Central memory CD8-positive, alpha-beta T cell (primary cell): Measurements from ENCODE around the gene CENPH.
"Not testable (repeated sequence)": the region's sequence is repeated elsewhere in the genome, so short reads cannot be mapped to it uniquely, and the experiment has no call there.

Experiments
- ATAC-seq: fragments of 150-1000 bp; cut with Tn5 transposase; replicated peaks from 2 replicates; pipeline ENCODE4 v1.10.0; 2022; ENCODE audit warnings: mild to moderate bottlenecking, moderate FRiP score, moderate number of reproducible peaks; ENCODE audit not compliant: poor library complexity, severe bottlenecking; ENCODE audit errors: extremely low read depth
- DNase-seq, 2 donors: peaks; one replicate each; pipeline ENCODE4 v3.0.0; 2021; ENCODE audit warnings: low spot score in 2 of 2
- H3K27ac Mint-ChIP-seq: one replicate; pipeline ENCODE4 v1.8.0; 2022; ENCODE audit warnings: low read depth, mild to moderate bottlenecking, moderate library complexity, mixed read lengths
- H3K27me3 Mint-ChIP-seq: one replicate; pipeline ENCODE4 v1.8.0; 2022; ENCODE audit warnings: mixed read lengths
- H3K36me3 Mint-ChIP-seq: one replicate; pipeline ENCODE4 v1.8.0; 2022; ENCODE audit warnings: mild to moderate bottlenecking, moderate library complexity, mixed read lengths; ENCODE audit not compliant: insufficient read depth
- H3K4me1 Mint-ChIP-seq: one replicate; pipeline ENCODE4 v1.8.0; 2022; ENCODE audit warnings: mixed read lengths
- H3K4me3 Mint-ChIP-seq: one replicate; pipeline ENCODE4 v1.8.0; 2022; ENCODE audit warnings: mild to moderate bottlenecking, moderate library complexity, mixed read lengths
- H3K9me3 Mint-ChIP-seq: one replicate; pipeline ENCODE4 v1.8.0; 2022; ENCODE audit warnings: mixed read lengths

CENPH gene

DNA sequence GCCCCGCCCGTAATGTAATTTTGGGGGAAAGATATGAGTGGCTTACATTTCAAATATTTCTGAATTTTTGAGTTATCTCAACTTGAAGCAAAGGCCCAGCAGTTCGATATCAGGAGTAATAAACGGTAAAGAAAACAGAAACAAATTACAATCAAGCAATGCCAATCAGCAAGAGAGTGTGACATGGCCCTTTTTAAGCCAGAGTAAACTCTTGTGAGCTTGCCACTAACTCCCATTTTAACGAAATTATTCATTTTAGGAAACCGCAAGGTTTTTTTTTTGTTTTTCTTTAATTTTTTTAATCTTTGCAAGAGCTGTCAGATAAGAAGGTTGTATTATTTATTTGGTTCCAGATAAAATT is 27.7 kb downstream of the CENPH start:
- Mint-ChIP-seq H3K4me3 (peak overlapping the region; percentile 100), H3K27me3 (no peaks in the 10 kb centered on the region), H3K9me3 (no peaks in the 10 kb centered on the region), H3K4me1 (peaks cover 22% of the 10 kb centered on the region), H3K36me3 (peaks cover 10% of the 10 kb centered on the region), H3K27ac (peak overlapping the region; percentile 98)
- no peak for DNase-seq
- ATAC-seq: no peak

DNA sequence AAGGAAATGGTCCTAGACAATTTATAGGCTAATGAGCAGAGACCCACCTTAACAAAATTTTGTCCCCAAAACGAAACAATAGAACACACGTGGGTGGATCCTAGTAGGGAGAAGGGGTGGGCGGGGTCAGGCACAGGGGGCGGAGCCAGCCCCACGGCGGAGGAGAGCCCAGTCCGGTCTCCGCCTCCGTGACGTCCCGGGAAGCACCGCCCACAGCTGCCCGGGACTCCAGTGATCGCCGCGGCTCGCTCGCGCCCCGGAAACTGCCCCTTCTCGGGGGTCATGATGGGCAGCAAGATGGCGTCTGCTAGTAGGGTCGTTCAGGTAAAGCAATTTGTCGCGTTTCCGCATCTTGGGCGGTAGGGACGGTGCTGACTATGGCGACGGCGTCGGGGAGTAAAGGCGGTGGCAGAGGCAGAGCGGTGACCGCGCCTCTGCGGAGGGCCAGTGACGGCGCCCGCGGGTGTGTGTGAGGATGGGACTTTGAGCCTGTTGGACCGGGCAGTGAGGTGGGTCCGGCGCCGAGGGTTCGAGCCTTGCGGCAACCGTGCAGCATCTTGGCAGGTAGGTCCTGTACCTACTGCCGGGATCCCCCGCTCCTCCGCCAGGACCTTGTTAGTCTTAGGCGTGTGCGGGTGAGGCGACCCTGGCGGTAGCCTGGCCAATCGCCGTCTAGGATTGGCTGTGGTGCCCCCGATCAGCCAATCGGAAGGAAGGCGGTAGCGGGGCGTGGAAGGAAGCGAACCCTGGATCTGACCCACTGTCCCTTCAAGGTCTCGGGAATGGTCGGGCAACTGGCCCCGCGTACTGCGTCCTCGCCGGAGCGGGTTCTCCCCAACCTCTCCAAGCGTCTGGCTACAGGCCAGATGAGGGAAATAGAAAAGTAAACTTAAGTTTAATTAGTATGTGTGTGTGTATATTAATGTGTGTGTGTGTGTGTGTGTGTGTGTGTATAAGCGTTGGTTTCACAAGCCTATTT is 28.5 kb downstream of the CENPH start:
- Mint-ChIP-seq H3K9me3 (no peaks in the 10 kb centered on the region), H3K36me3 (peaks cover 12% of the 10 kb centered on the region), H3K27ac (peak overlapping the region; percentile 98), H3K27me3 (no peaks in the 10 kb centered on the region), H3K4me1 (peaks cover 24% of the 10 kb centered on the region), H3K4me3 (peak overlapping the region; percentile 100)
- DNase-seq (peak; percentile 84 to 86), ATAC-seq (peak; percentile 94)

DNA sequence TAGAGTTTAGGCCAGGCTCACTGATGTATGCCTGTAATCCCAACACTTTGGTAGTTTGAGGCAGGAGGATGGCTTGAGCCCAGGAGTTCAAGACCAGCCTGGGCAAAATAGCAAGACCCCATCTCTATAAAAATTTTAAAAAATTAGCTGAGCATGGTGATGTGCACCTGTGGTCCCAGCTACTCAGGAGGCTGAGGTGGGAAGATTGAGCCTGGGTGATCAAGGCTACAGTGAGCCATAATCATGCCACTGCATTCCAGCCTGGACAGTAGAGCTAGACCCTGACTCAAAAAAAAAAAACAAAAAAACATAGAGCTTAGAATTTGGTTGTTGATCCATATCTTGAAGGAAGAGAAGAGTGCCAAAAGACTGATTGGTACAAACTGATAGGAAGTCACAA is 30.6 kb downstream of the CENPH start:
- ATAC-seq: no peak
- no peak for DNase-seq
- Mint-ChIP-seq H3K9me3 (no peaks in the 10 kb centered on the region), H3K4me1 (peaks cover 24% of the 10 kb centered on the region), H3K36me3 (peaks cover 18% of the 10 kb centered on the region), H3K27ac (no peak overlapping the region), H3K27me3 (no peaks in the 10 kb centered on the region), H3K4me3 (no peak overlapping the region)

DNA sequence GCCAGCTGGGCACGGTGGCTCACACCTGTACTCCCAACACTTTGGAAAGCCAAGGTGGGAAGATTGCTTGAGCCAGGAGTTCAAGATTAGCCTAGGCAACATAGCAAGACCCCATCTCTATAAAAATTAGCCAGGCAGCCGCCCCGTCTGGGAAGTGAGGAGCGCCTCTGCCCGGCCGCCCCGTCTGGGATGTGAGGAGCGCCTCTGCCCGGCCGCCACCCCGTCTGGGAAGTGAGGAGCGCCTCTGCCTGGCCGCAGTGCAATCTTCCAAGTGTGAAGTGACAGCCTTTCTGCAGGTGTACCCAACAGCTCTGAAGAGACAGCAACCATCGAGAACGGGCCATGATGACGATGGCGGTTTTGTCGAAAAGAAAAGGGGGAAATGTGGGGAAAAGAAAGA is 31.0 kb downstream of the CENPH start:
- H3K9me3 Mint-ChIP-seq, ATAC-seq, DNase-seq, H3K4me3 Mint-ChIP-seq, H3K27me3 Mint-ChIP-seq, H3K27ac Mint-ChIP-seq: not testable (repeated sequence)
- H3K36me3 Mint-ChIP-seq: peaks cover 20% of the 10 kb centered on the region
- peaks cover 24% of the 10 kb centered on the region for H3K4me1 Mint-ChIP-seq

GRCh38 chr5:69220833-69221232 is 31.4 kb downstream of the CENPH start:
- Mint-ChIP-seq H3K36me3 (peaks cover 20% of the 10 kb centered on the region), H3K4me1 (peaks cover 24% of the 10 kb centered on the region)
- not testable (repeated sequence) for H3K27ac Mint-ChIP-seq, H3K27me3 Mint-ChIP-seq, H3K4me3 Mint-ChIP-seq, H3K9me3 Mint-ChIP-seq, DNase-seq, ATAC-seq

DNA sequence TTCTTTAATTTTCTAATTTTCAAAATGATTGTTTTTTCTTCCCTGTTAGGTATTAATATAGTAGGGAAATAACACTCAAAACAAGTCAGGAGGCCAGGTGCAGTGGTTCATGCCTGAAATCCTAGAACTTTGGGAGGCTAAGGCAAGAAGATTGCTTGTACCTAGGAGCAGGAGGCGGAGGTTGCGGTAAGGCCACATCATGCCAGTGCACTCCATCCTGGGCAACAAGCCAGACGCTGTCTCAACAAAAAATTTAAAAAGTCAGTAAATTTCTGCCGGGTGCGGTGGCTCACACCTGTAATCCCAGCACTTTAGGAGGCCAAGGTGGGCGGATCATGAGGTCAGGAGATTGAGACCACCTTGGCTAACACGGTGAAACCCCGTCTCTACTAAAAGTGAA is 35.1 kb downstream of the CENPH start:
- no peak overlapping the region for H3K27ac Mint-ChIP-seq
- H3K27me3 Mint-ChIP-seq: no peaks in the 10 kb centered on the region
- peaks cover 10% of the 10 kb centered on the region for H3K4me1 Mint-ChIP-seq
- DNase-seq: no peak
- peaks cover 23% of the 10 kb centered on the region for H3K36me3 Mint-ChIP-seq
- no peaks in the 10 kb centered on the region for H3K9me3 Mint-ChIP-seq
- H3K4me3 Mint-ChIP-seq: no peak overlapping the region
- ATAC-seq: no peak

DNA sequence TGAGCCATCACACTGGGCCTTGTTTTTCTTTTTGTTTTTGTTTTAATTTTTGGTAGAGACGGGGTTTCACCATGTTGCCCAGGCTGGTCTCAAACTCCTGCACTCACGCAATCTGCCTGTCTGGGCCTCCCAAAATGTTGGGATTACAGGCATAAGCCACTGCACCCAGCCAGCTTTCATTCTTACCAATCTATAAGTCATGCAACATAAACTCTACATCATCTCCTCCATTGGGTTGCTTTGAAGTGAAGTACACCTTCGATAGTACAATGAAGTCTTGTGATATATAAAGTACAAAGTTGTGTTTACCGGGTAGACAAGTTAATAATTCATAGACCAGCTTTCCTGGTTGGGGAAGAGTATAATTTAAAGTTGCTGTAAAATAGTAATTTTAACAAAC is 36.5 kb downstream of the CENPH start:
- H3K4me1 Mint-ChIP-seq: peaks cover 6% of the 10 kb centered on the region
- no peak overlapping the region for H3K27ac Mint-ChIP-seq
- no peak overlapping the region for H3K4me3 Mint-ChIP-seq
- H3K27me3 Mint-ChIP-seq: no peaks in the 10 kb centered on the region
- no peak for DNase-seq
- no peaks in the 10 kb centered on the region for H3K9me3 Mint-ChIP-seq
- peaks cover 29% of the 10 kb centered on the region for H3K36me3 Mint-ChIP-seq
- no peak for ATAC-seq

DNA sequence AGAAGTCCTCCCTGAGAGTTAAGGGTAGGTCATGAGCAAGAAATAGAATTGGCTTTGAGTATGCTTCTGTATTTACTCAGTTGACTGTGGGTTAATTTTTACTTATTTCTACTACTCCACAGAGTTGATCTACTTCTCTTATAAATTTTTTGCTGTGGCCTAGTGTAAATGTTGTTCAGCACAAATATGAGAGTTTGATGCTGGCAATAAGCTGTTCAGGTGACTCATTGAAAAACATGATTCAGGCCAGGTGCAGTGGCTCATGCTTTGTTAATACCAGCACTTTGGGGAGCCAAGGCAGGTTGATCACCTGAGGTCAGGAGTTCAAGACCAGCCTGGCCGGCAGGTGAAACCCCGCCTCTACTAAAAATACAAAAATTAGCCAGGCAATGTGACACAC is 40.8 kb downstream of the CENPH start:
- no peak overlapping the region for H3K27ac Mint-ChIP-seq
- H3K4me1 Mint-ChIP-seq: no peaks in the 10 kb centered on the region
- ATAC-seq (no peak), DNase-seq (no peak)
- no peaks in the 10 kb centered on the region for H3K27me3 Mint-ChIP-seq
- H3K4me3 Mint-ChIP-seq: no peak overlapping the region
- peaks cover 22% of the 10 kb centered on the region for H3K36me3 Mint-ChIP-seq
- H3K9me3 Mint-ChIP-seq: no peaks in the 10 kb centered on the region

GRCh38 chr5:69231281-69231680 is 41.9 kb downstream of the CENPH start:
- no peaks in the 10 kb centered on the region for H3K9me3 Mint-ChIP-seq
- H3K36me3 Mint-ChIP-seq: peaks cover 18% of the 10 kb centered on the region
- H3K27ac Mint-ChIP-seq: no peak overlapping the region
- no peak overlapping the region for H3K4me3 Mint-ChIP-seq
- H3K4me1 Mint-ChIP-seq: peaks cover 2% of the 10 kb centered on the region
- no peak for DNase-seq
- H3K27me3 Mint-ChIP-seq: no peaks in the 10 kb centered on the region
- no peak for ATAC-seq

- Mint-ChIP-seq H3K4me3 (no peak overlapping the region), H3K36me3 (peaks cover 18% of the 10 kb centered on the region), H3K9me3 (no peaks in the 10 kb centered on the region), H3K27ac (no peak overlapping the region), H3K27me3 (no peaks in the 10 kb centered on the region), H3K4me1 (peaks cover 8% of the 10 kb centered on the region)
- DNase-seq (no peak), ATAC-seq (no peak)
These were observed 42.5 kb downstream of the CENPH start for GRCh38 chr5:69231851-69232250.

GRCh38 chr5:69234457-69235268 is 45.3 kb downstream of the CENPH start, which contains the start of gene CDK7:
TSS of gene CDK7 (plus strand) at chr5:69234886. CDS start at chr5:69234976, 90 bp downstream.
- Mint-ChIP-seq H3K9me3 (no peaks in the 10 kb centered on the region), H3K4me1 (peaks cover 34% of the 10 kb centered on the region), H3K27ac (peak within 1 kb of the TSS; percentile 89), H3K4me3 (peak within 1 kb of the TSS; percentile 90), H3K27me3 (no peaks in the 10 kb centered on the region), H3K36me3 (peaks cover 8% of the 10 kb centered on the region)
- DNase-seq: peak; percentile 75 to 81
- ATAC-seq: peak; percentile 100

DNA sequence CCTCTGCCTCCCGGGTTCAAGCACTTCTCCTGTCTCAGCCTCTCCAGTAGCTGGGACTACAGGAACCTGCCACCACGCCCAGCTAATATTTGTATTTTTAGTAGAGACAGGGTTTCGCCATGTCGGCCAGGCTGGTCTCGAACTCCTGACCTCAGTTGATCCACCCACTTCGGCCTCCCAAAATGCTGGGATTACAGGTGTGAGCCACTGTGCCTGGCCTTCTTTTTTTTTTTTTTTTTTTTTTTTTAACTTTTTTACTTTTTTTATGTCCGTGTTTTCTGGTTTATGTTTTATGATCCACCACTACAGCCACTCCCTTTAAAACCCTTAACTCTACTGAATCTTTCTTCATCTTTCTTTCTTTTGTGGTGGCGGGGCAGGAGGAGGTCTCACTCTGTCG is 47.4 kb downstream of the CENPH start:
- H3K4me1 Mint-ChIP-seq: peaks cover 44% of the 10 kb centered on the region
- peak overlapping the region; percentile 90 for H3K4me3 Mint-ChIP-seq
- H3K27ac Mint-ChIP-seq: peak overlapping the region; percentile 86
- DNase-seq, ATAC-seq, H3K9me3 Mint-ChIP-seq, H3K27me3 Mint-ChIP-seq: not testable (repeated sequence)
- peaks cover 11% of the 10 kb centered on the region for H3K36me3 Mint-ChIP-seq
